GM21360 (cell line): ENCODE results near the gene SCGB1C2.
"Not testable (repeated sequence)": the region's sequence is repeated elsewhere in the genome, so short reads cannot be mapped to it uniquely, and the experiment has no call there.

Experiments used
- ATAC-seq: cut with Tn5 transposase; IDR thresholded peaks from one replicate; pipeline ENCODE4 v1.9.1; 2021; ENCODE audit warnings: mild to moderate bottlenecking, moderate library complexity; ENCODE audit not compliant: unreplicated experiment

SCGB1C2 gene

GRCh38 chr17:148757-149156 lies 11.4 kb downstream of the SCGB1C2 start:
- no peak for ATAC-seq

- no peak for ATAC-seq
Observed at GRCh38 chr17:149231-149630, 11.9 kb downstream of the SCGB1C2 start.

GRCh38 chr17:149897-150584 lies 12.7 kb downstream of the SCGB1C2 start:
- no peak for ATAC-seq

GRCh38 chr17:151004-151403 lies 13.6 kb downstream of the SCGB1C2 start:
- no peak for ATAC-seq

GRCh38 chr17:151886-152859 lies 14.8 kb downstream of the SCGB1C2 start:
- no peak for ATAC-seq

GRCh38 chr17:152860-153420 lies 15.6 kb downstream of the SCGB1C2 start:
- ATAC-seq, result no peak

GRCh38 chr17:153851-154250 lies 16.5 kb downstream of the SCGB1C2 start:
- no peak for ATAC-seq

GRCh38 chr17:155576-155975 lies 18.2 kb downstream of the SCGB1C2 start:
- no peak for ATAC-seq

- ATAC-seq, result no peak
Observed at GRCh38 chr17:156094-156621, 18.8 kb downstream of the SCGB1C2 start.

GRCh38 chr17:156946-157345 lies 19.6 kb downstream of the SCGB1C2 start:
- ATAC-seq, result no peak

- ATAC-seq, result no peak
Observed at GRCh38 chr17:157901-158300, 20.5 kb downstream of the SCGB1C2 start.

- no peak for ATAC-seq
Observed at GRCh38 chr17:158379-158778, 21.0 kb downstream of the SCGB1C2 start.

GRCh38 chr17:159609-160008 lies 22.2 kb downstream of the SCGB1C2 start:
- no peak for ATAC-seq

- no peak for ATAC-seq
Observed at GRCh38 chr17:160336-160735, 23.0 kb downstream of the SCGB1C2 start.

GRCh38 chr17:161481-161880 lies 24.1 kb downstream of the SCGB1C2 start:
- ATAC-seq, result no peak

- no peak for ATAC-seq
Observed at GRCh38 chr17:162689-163088, 25.3 kb downstream of the SCGB1C2 start.

- no peak for ATAC-seq
Observed at GRCh38 chr17:163514-164098, 26.2 kb downstream of the SCGB1C2 start.

- no peak for ATAC-seq
Observed at GRCh38 chr17:164303-165235, 27.2 kb downstream of the SCGB1C2 start.

- ATAC-seq, result no peak
Observed at GRCh38 chr17:165939-166338, 28.6 kb downstream of the SCGB1C2 start.

- not testable (repeated sequence) for ATAC-seq
Observed at GRCh38 chr17:168614-169013, 31.2 kb downstream of the SCGB1C2 start.
